Measurements from ENCODE around the gene MYEOV. TPM values are rescaled to one million over a fixed set of nuclear protein-coding genes. Genes with fewer than 3 reads are reported as not detected.

Gene MYEOV
- total and polyA plus RNA-seq, 5 donors from 2014 or later, result 1.0 TPM; not detected in 4

DNA sequence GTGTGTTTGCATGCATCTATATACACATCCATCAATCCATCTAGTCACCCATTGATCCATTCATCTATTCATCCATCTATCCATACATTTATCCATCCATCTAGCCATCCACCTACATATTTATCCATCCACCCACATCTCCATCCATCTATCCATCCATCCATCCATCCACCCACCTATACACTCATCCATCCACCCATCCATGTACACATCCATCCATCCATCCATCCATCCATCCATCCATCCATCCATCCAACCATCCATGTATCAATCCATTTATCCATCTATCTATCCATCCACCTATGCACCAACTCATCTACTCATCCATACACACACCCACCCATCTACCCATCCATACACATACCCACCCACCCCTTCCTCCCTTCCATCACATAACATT is 18.8 kb upstream of the MYEOV start:
- no peak for ATAC-seq (ENCODE audit: low read depth in 2 of 2)
- Mint-ChIP-seq H3K27ac (no peak overlapping the region), H3K36me3 (no peaks in the 10 kb centered on the region), H3K4me1 (no peaks in the 10 kb centered on the region), H3K27me3 (no peaks in the 10 kb centered on the region), H3K9me3 (peaks cover 0 to 5% (median 1%) of the 10 kb centered on the region in 7 donors), H3K4me3 (no peak overlapping the region)
- no peak for DNase-seq
- Histone ChIP-seq H3K9me3 (ENCODE audit: control insufficient read depth in 2 of 2, low read length in 2 of 2) (no peaks in the 10 kb centered on the region), H3K4me1 (ENCODE audit: control insufficient read depth, insufficient read depth, low read length, poor library complexity, severe bottlenecking) (no peaks in the 10 kb centered on the region), H3K36me3 (ENCODE audit: control insufficient read depth, insufficient read depth, low read length) (no peaks in the 10 kb centered on the region), H3K27ac (ENCODE audit: insufficient read depth, low read length, poor library complexity, severe bottlenecking) (no peak overlapping the region), H3K4me3 (ENCODE audit: low read depth, low read length) (no peak overlapping the region), H3K27me3 (ENCODE audit: control insufficient read depth, insufficient read depth, low read length) (no peaks in the 10 kb centered on the region)

DNA sequence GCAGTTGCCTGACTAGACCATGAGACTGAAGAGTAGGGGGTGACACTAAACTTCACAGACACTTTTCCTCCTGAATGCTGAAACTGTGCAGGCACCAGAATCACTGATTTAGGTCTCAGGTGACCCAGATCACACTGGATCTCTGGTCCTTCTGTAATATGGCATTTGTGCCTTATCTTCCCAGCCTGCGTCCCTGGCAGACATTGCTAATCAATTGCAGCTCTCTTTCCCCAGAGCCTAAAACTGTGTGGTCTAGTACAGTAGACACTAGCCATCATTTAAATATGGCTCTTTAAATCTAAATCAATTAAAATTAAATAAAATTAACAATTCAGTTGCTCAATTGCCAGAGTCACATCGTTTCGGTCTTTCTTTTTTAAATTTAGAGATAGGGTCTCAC is 17.8 kb upstream of the MYEOV start:
- H3K36me3 Mint-ChIP-seq, result no peaks in the 10 kb centered on the region
- no peaks in the 10 kb centered on the region for H3K9me3 ChIP-seq (ENCODE audit: control insufficient read depth in 2 of 2, low read length in 2 of 2)
- H3K27ac ChIP-seq (ENCODE audit: insufficient read depth, low read length, poor library complexity, severe bottlenecking), result no peak overlapping the region
- no peaks in the 10 kb centered on the region for H3K36me3 ChIP-seq (ENCODE audit: control insufficient read depth, insufficient read depth, low read length)
- no peak overlapping the region for H3K4me3 ChIP-seq (ENCODE audit: low read depth, low read length)
- no peaks in the 10 kb centered on the region for H3K27me3 ChIP-seq (ENCODE audit: control insufficient read depth, insufficient read depth, low read length)
- no peaks in the 10 kb centered on the region for H3K4me1 ChIP-seq (ENCODE audit: control insufficient read depth, insufficient read depth, low read length, poor library complexity, severe bottlenecking)
- H3K4me3 Mint-ChIP-seq, result no peak overlapping the region
- H3K9me3 Mint-ChIP-seq, result peaks cover 0 to 5% (median 1%) of the 10 kb centered on the region in 7 donors
- H3K27ac Mint-ChIP-seq, result no peak overlapping the region
- no peaks in the 10 kb centered on the region for H3K4me1 Mint-ChIP-seq
- ATAC-seq (ENCODE audit: low read depth in 2 of 2), result no peak
- no peak for DNase-seq
- H3K27me3 Mint-ChIP-seq, result no peaks in the 10 kb centered on the region

DNA sequence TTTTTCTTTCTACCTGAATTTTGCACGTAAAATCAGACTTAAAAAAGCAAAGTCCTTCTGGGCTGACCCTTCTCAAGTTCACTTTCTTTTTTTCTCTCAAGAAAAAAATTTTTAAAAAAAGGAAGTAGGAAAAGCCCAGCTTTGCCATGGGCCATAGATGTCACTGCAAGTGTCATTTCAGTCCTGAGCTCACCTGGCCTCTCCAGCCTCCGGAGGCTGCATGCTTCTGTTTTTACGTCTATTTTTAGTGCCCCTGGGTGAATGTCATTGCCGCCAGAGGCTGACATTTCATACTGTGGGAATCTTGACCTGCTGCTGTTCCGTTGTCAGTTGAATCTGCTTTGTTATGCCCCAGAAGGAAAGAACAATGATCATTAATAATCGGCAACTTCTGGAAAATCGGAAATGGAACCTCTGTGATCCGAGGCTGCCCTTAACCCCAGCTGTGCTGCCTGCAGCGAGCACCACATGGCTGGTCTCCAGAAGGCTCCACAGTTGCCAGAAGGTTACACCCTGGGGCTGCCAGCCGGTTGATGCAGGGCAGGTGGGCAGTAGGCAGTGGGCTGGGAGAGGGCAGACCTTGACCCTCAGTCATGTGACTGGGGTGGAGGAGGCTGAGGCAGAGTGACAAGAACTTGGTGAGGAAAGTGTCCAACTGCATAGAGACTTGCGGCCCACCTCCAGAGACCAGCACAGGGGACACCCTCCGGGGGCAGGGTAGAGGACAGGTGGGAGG is 16.7 kb upstream of the MYEOV start:
- Histone ChIP-seq H3K27ac (ENCODE audit: insufficient read depth, low read length, poor library complexity, severe bottlenecking) (no peak overlapping the region), H3K36me3 (ENCODE audit: control insufficient read depth, insufficient read depth, low read length) (no peaks in the 10 kb centered on the region), H3K27me3 (ENCODE audit: control insufficient read depth, insufficient read depth, low read length) (no peaks in the 10 kb centered on the region), H3K4me1 (ENCODE audit: control insufficient read depth, insufficient read depth, low read length, poor library complexity, severe bottlenecking) (no peaks in the 10 kb centered on the region), H3K4me3 (ENCODE audit: low read depth, low read length) (no peak overlapping the region), H3K9me3 (ENCODE audit: control insufficient read depth in 2 of 2, low read length in 2 of 2) (no peaks in the 10 kb centered on the region)
- DNase-seq (no peak), ATAC-seq (ENCODE audit: low read depth in 2 of 2) (no peak)
- H3K4me1 Mint-ChIP-seq, result no peaks in the 10 kb centered on the region
- no peak overlapping the region for H3K4me3 Mint-ChIP-seq
- H3K36me3 Mint-ChIP-seq, result no peaks in the 10 kb centered on the region
- peaks cover 0 to 5% (median 0%) of the 10 kb centered on the region in 7 donors for H3K9me3 Mint-ChIP-seq
- no peak overlapping the region for H3K27ac Mint-ChIP-seq
- H3K27me3 Mint-ChIP-seq, result no peaks in the 10 kb centered on the region

DNA sequence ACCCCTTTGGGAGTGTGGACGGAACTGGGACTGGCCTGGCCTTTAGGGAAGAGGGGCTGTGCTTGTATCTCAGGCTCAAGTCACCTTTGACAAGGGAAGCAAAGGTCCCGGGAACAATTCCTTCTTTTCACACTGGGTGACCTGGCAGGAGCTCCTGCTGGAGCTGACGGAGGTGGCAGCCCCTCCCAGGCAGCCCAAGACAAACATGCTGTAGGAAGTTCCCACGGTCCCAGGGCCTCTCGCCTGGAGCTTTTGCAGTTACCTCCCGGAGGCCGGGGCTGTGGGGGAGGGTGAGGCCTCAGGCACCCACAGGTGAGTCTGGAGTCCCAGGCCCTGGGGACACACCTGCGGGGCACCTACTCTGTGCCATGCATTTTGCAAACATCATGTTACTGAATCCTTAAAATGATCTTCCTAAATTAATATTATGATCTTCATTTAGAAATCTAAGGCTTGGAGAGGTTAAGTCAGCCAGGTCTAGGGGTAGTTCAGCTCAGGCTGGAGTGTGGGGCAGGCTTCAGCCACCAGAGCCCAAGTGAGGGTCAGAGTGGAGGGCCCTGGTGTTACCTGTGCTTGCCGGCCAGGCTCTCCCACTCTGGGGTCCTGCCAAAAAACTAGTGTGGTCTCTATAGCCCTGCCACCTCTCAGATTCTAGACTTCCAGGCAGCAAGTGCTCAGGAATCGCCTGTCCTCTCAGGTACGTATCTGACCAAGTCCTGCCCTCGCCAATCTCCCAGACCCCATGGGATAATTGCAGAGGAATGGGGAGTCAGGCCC is 15.7 kb upstream of the MYEOV start:
- DNase-seq (no peak), ATAC-seq (ENCODE audit: low read depth in 2 of 2) (no peak)
- Mint-ChIP-seq H3K4me3 (no peak overlapping the region), H3K4me1 (no peaks in the 10 kb centered on the region), H3K27ac (no peak overlapping the region), H3K9me3 (peaks cover 0 to 5% (median 0%) of the 10 kb centered on the region in 7 donors), H3K27me3 (no peaks in the 10 kb centered on the region), H3K36me3 (no peaks in the 10 kb centered on the region)
- Histone ChIP-seq H3K27ac (ENCODE audit: insufficient read depth, low read length, poor library complexity, severe bottlenecking) (no peak overlapping the region), H3K4me3 (ENCODE audit: low read depth, low read length) (no peak overlapping the region), H3K4me1 (ENCODE audit: control insufficient read depth, insufficient read depth, low read length, poor library complexity, severe bottlenecking) (no peaks in the 10 kb centered on the region), H3K36me3 (ENCODE audit: control insufficient read depth, insufficient read depth, low read length) (no peaks in the 10 kb centered on the region), H3K9me3 (ENCODE audit: control insufficient read depth in 2 of 2, low read length in 2 of 2) (no peaks in the 10 kb centered on the region), H3K27me3 (ENCODE audit: control insufficient read depth, insufficient read depth, low read length) (no peaks in the 10 kb centered on the region)

DNA sequence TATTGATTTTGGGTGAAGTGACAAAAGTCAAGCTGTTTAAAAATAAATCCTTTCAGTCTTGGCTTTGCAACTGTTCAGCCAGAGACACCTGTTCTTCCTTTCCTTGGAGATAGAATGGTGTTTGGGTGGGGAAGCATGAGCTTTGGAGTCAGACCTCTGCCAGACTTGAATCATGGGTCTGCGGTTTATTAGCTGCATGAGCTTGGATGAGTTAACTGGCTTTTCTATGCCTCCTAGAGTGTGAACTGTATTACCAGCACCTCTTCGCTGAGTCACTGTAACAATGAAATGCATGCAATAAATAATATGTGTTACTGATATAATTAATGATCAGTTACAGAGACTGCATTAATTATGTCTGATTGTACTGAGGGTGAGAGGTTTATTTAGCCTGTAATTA is 13.5 kb upstream of the MYEOV start:
- H3K4me3 ChIP-seq (ENCODE audit: low read depth, low read length), result no peak overlapping the region
- Mint-ChIP-seq H3K9me3 (peaks cover 0 to 2% (median 0%) of the 10 kb centered on the region in 7 donors), H3K27ac (no peak overlapping the region), H3K27me3 (no peaks in the 10 kb centered on the region), H3K4me1 (no peaks in the 10 kb centered on the region), H3K4me3 (no peak overlapping the region), H3K36me3 (no peaks in the 10 kb centered on the region)
- no peak for DNase-seq
- H3K36me3 ChIP-seq (ENCODE audit: control insufficient read depth, insufficient read depth, low read length), result no peaks in the 10 kb centered on the region
- H3K27me3 ChIP-seq (ENCODE audit: control insufficient read depth, insufficient read depth, low read length), result no peaks in the 10 kb centered on the region
- no peak for ATAC-seq (ENCODE audit: low read depth in 2 of 2)
- H3K4me1 ChIP-seq (ENCODE audit: control insufficient read depth, insufficient read depth, low read length, poor library complexity, severe bottlenecking), result no peaks in the 10 kb centered on the region
- H3K27ac ChIP-seq (ENCODE audit: insufficient read depth, low read length, poor library complexity, severe bottlenecking), result no peak overlapping the region
- no peaks in the 10 kb centered on the region for H3K9me3 ChIP-seq (ENCODE audit: control insufficient read depth in 2 of 2, low read length in 2 of 2)

DNA sequence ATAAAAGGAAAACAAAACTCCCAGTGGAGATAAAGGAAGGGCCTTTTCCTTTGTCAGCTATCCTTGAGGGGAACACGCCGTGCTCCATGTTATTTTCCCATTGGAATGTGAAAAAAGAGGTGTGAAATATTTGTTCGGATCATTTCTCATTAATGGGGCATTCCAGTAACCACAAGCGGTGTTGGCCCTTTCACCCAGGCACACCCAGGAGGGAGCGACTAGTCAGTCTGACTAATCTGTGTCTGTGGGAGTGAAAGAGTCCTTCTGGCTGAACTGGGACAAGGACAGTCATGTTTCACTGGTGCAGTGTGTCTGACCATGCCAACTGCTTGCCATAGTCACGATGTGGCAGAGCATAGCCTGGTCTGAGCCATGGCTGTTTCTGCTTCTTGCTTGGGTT is 13.0 kb upstream of the MYEOV start:
- no peaks in the 10 kb centered on the region for H3K4me1 ChIP-seq (ENCODE audit: control insufficient read depth, insufficient read depth, low read length, poor library complexity, severe bottlenecking)
- H3K27ac ChIP-seq (ENCODE audit: insufficient read depth, low read length, poor library complexity, severe bottlenecking), result no peak overlapping the region
- H3K27me3 Mint-ChIP-seq, result no peaks in the 10 kb centered on the region
- H3K27me3 ChIP-seq (ENCODE audit: control insufficient read depth, insufficient read depth, low read length), result no peaks in the 10 kb centered on the region
- H3K36me3 Mint-ChIP-seq, result no peaks in the 10 kb centered on the region
- no peaks in the 10 kb centered on the region for H3K4me1 Mint-ChIP-seq
- DNase-seq (no peak), ATAC-seq (ENCODE audit: low read depth in 2 of 2) (no peak)
- H3K4me3 ChIP-seq (ENCODE audit: low read depth, low read length), result no peak overlapping the region
- H3K4me3 Mint-ChIP-seq, result no peak overlapping the region
- no peaks in the 10 kb centered on the region for H3K9me3 ChIP-seq (ENCODE audit: control insufficient read depth in 2 of 2, low read length in 2 of 2)
- H3K9me3 Mint-ChIP-seq, result peaks cover 0 to 4% (median 0%) of the 10 kb centered on the region in 7 donors
- no peak overlapping the region for H3K27ac Mint-ChIP-seq
- H3K36me3 ChIP-seq (ENCODE audit: control insufficient read depth, insufficient read depth, low read length), result no peaks in the 10 kb centered on the region

DNA sequence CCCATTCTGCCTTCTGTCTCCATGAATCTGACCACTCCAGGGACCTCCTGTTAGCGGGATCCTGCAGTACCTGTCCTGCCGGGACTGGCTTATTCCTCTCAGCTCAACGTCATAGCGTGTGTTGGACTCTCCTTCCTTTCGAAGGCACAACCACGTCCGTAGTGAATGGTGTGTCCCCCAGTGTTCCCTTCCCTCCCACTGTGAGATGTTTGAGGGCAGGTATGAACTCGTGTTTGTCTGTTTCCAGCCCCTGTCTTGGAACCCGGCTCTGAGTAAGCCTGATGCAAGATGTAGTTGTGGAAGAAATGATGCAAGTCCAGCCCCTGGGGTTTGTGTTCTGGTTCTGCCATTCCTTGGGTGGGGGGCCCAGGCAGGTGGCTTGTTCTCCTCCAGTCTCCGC is 10.5 kb upstream of the MYEOV start:
- H3K27me3 ChIP-seq (ENCODE audit: control insufficient read depth, insufficient read depth, low read length), result no peaks in the 10 kb centered on the region
- Mint-ChIP-seq H3K4me1 (no peaks in the 10 kb centered on the region), H3K27me3 (no peaks in the 10 kb centered on the region), H3K9me3 (peaks cover 0 to 2% (median 0%) of the 10 kb centered on the region in 7 donors), H3K36me3 (no peaks in the 10 kb centered on the region), H3K27ac (no peak overlapping the region), H3K4me3 (no peak overlapping the region)
- DNase-seq (no peak), ATAC-seq (ENCODE audit: low read depth in 2 of 2) (no peak)
- no peak overlapping the region for H3K4me3 ChIP-seq (ENCODE audit: low read depth, low read length)
- no peak overlapping the region for H3K27ac ChIP-seq (ENCODE audit: insufficient read depth, low read length, poor library complexity, severe bottlenecking)
- no peaks in the 10 kb centered on the region for H3K4me1 ChIP-seq (ENCODE audit: control insufficient read depth, insufficient read depth, low read length, poor library complexity, severe bottlenecking)
- no peaks in the 10 kb centered on the region for H3K36me3 ChIP-seq (ENCODE audit: control insufficient read depth, insufficient read depth, low read length)
- no peaks in the 10 kb centered on the region for H3K9me3 ChIP-seq (ENCODE audit: control insufficient read depth in 2 of 2, low read length in 2 of 2)

Data from CD4-positive, CD25-positive, alpha-beta regulatory T cell (primary cell).